Adrenal gland (tissue), 19 donors: ENCODE data around the gene GABARAPL1. TPM values are rescaled to one million over a fixed set of nuclear protein-coding genes. Genes with fewer than 3 reads are reported as not detected.

Experiments used
- DNase-seq, 7 donors: peaks; one replicate each; pipeline ENCODE4 v3.0.0-alpha.2; 2019 to 2020
- H3K27ac ChIP-seq, 5 donors: fragments of 200-600 bp; sonication (generic) in 4 of 5; 1 replicate in 3 of 5; 2 replicates in 2 of 5; pipeline versions ENCODE4 v1.5.1 to v1.8.0; 2016 to 2020; ENCODE audit warnings: mild to moderate bottlenecking in 1 of 5
- H3K27me3 ChIP-seq: fragments of 200-600 bp; 2 replicates; pipeline ENCODE4 v1.8.0; 2021
- H3K36me3 ChIP-seq, 2 donors: fragments of 200-600 bp; replicated peaks in 1 of 2; 1 replicate in 1 of 2; 2 replicates in 1 of 2; pipeline versions ENCODE4 v1.5.1 to v1.8.0; 2018 to 2022
- H3K4me1 ChIP-seq, 2 donors: fragments of 200-600 bp; replicated peaks in 1 of 2; 1 replicate in 1 of 2; 2 replicates in 1 of 2; pipeline versions ENCODE4 v1.5.1 to v1.8.0; 2018 to 2021
- H3K4me3 ChIP-seq, 4 donors: fragments of 200-600 bp; sonication (generic) in 3 of 4; one replicate each; pipeline ENCODE4 v1.5.1; 2016 to 2018
- H3K9me3 ChIP-seq, 3 donors: fragments of 200-600 bp; sonication (generic) in 1 of 3; replicated peaks in 1 of 3; 1 replicate in 2 of 3; 2 replicates in 1 of 3; pipeline versions ENCODE4 v1.5.1 to v1.8.0; 2016 to 2021
- CTCF ChIP-seq, 6 experiments: fragments of 450-650 bp in 4 of 6; fragments of 200-600 bp in 2 of 6; sonication (generic) in 1 of 6; IDR thresholded peaks; 1 replicate in 5 of 6; 2 replicates in 1 of 6; pipeline versions ENCODE4 v1.5.1 to v1.8.0; 2016 to 2021; ENCODE audit warnings: antibody characterized with exemption in 6 of 6, mild to moderate bottlenecking in 2 of 6, moderate library complexity in 1 of 6
- POLR2A ChIP-seq, 2 donors: fragments of 450-650 bp; IDR thresholded peaks; one replicate each; pipeline ENCODE4 v1.6.1; 2017; ENCODE audit warnings: antibody characterized with exemption in 2 of 2, mild to moderate bottlenecking in 2 of 2, moderate library complexity in 1 of 2
- WGBS, 4 donors: extraction: QIAGEN DNeasy Blood & Tissue Kit in 2 of 4; methylation state at CpG; one replicate each; pipeline versions ENCODE4 v1.1.5 to v1.1.7; 2013 to 2017; 5-methylcytosine and 5-hydroxymethylcytosine counted together
- intact Hi-C, 2 donors: fragments of 100-400 bp; cut with DNase I; formaldehyde crosslinking; loops; one replicate each; pipeline versions ENCODE4 v1.14.1 to v1.15.0; 2022 to 2023
- long read RNA-seq, 10 donors: library from polyadenylated mRNA in 3 of 10; unstranded in 2 of 10; stranded (forward) in 1 of 10; transcript quantifications; one replicate each; pipeline ENCODE4 v2.0.0 and lab custom pipeline, GENCODE V29; 2021 to 2026
- polyA plus RNA-seq, 3 donors: library from polyadenylated mRNA; stranded (reverse); fragments of 200-250 nt in 2 of 3; fragments of 350-450 nt in 1 of 3; fragmentation: Illumina TruSeq in 1 of 3; extraction: RNeasy Lipid Tissue Mini Kit (QIAGEN cat#74804) in 1 of 3; gene quantifications; one replicate each; pipeline ENCODE4 v1.2.3, GENCODE V29; 2013 to 2014
- total RNA-seq, 9 donors: library from RNA; depleted of rRNA in 4 of 9; stranded (reverse); fragments of >200 nt in 4 of 9; fragments of 120-200 nt in 1 of 9; fragmentation: NEBNext Ultra II Directional in 1 of 9; extraction: Animal tissue kit (Norgen Biotek cat#: 25700) in 1 of 9; gene quantifications; one replicate each; pipeline versions ENCODE4 v1.1.0 to v1.2.4, GENCODE V29; 2013 to 2023
- donor health status: healthy with polysubstance abuse.
- donor health status: Bipolar disorder and iron deficiency.
- donor health status: DM: yes; HTN: yes; CAD: no.
- donor health status: DM: no; HTN: no; CAD: no.
- donor health status: DM: no; HTN: no; CAD: no.
- donor health status: DM: yes; HTN: yes; CAD: no.

The GABARAPL1 gene
- total RNA-seq = 100 to 1,000 TPM in 4 of 9 donors, 10 to 100 TPM in 5; 71.6 to 260 (median 98.4) TPM
- polyA plus RNA-seq = 100 to 1,000 TPM in 1 of 3 donors, 10 to 100 TPM in 2; 58.2 to 224 (median 58.9) TPM
- long read RNA-seq, donor 1, transcript GABARAPL1-201 (4 exons, 1,957 nt) = major isoform, 113 of 122 reads
- long read RNA-seq, donor 1, partial matches to known transcripts = 0 of 122 reads
- long read RNA-seq, donor 1, other reads (novel, unspliced or antisense) = 0 of 122 reads
- long read RNA-seq, donor 2, transcript GABARAPL1-201 (4 exons, 1,957 nt) = major isoform, 79 of 87 reads
- long read RNA-seq, donor 2, transcript GABARAPL1-202 (3 exons, 855 nt) = minor isoform, 8 of 87 reads
- long read RNA-seq, donor 2, partial matches to known transcripts = 0 of 87 reads
- long read RNA-seq, donor 2, other reads (novel, unspliced or antisense) = 0 of 87 reads
- long read RNA-seq, donor 3, transcript GABARAPL1-201 (4 exons, 1,957 nt) = major isoform, 70 of 85 reads
- long read RNA-seq, donor 3, transcript GABARAPL1-218 (4 exons, 2,294 nt) = minor isoform, 5 of 85 reads
- long read RNA-seq, donor 3, partial matches to known transcripts = 6 of 85 reads
- long read RNA-seq, donor 3, other reads (novel, unspliced or antisense) = 0 of 85 reads
- long read RNA-seq, donor 4, transcript GABARAPL1-201 (4 exons, 1,957 nt) = major isoform, 18 of 23 reads
- long read RNA-seq, donor 4, partial matches to known transcripts = 0 of 23 reads
- long read RNA-seq, donor 4, other reads (novel, unspliced or antisense) = 4 of 23 reads
- long read RNA-seq, donor 5, transcript GABARAPL1-201 (4 exons, 1,957 nt) = major isoform, 99 of 115 reads
- long read RNA-seq, donor 5, partial matches to known transcripts = 0 of 115 reads
- long read RNA-seq, donor 5, other reads (novel, unspliced or antisense) = 13 of 115 reads
- long read RNA-seq, donor 6, transcript GABARAPL1-201 (4 exons, 1,957 nt) = major isoform, 9 of 15 reads
- long read RNA-seq, donor 6, partial matches to known transcripts = 0 of 15 reads
- long read RNA-seq, donor 6, other reads (novel, unspliced or antisense) = 5 of 15 reads
- long read RNA-seq, donor 7, transcript GABARAPL1-201 (4 exons, 1,957 nt) = major isoform, 41 of 115 reads
- long read RNA-seq, donor 7, partial matches to known transcripts = 72 of 115 reads
- long read RNA-seq, donor 7, other reads (novel, unspliced or antisense) = 0 of 115 reads
- long read RNA-seq, donor 8, transcript GABARAPL1-201 (4 exons, 1,957 nt) = major isoform, 139 of 277 reads
- long read RNA-seq, donor 8, partial matches to known transcripts = 130 of 277 reads
- long read RNA-seq, donor 8, other reads (novel, unspliced or antisense) = 0 of 277 reads
- long read RNA-seq, donor 9, transcript GABARAPL1-201 (4 exons, 1,957 nt) = major isoform, 42 of 45 reads
- long read RNA-seq, donor 9, partial matches to known transcripts = 0 of 45 reads
- long read RNA-seq, donor 9, other reads (novel, unspliced or antisense) = 0 of 45 reads
- long read RNA-seq, donor 10, transcript GABARAPL1-201 (4 exons, 1,957 nt) = major isoform, 26 of 27 reads
- long read RNA-seq, donor 10, partial matches to known transcripts = 0 of 27 reads
- long read RNA-seq, donor 10, other reads (novel, unspliced or antisense) = 0 of 27 reads

DNA sequence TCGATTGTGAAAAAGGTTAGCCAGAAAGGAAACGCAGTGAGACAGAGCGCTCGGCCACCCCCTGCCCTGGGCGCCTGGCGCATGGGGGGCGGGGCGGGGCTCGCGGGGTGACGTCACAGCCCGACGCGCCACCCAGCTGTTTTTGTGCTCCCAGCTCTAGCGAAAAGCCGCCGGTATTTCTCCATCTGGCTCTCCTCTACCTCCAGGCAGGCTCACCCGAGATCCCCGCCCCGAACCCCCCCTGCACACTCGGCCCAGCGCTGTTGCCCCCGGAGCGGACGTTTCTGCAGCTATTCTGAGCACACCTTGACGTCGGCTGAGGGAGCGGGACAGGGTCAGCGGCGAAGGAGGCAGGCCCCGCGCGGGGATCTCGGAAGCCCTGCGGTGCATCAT lies at the start of gene GABARAPL1:
GABARAPL1 (plus strand) TSS at position 139 of the 393 bp plus-strand sequence; CDS start at position 392, 253 bp downstream.
- intact Hi-C loops = no loop called here
- 0 to 1% (median 1%) methylated on average over 22 to 35 of the region's 35 CpGs for WGBS, 4 donors
- no peaks in the 10 kb centered on the region for H3K9me3 ChIP-seq

GRCh38 chr12:10163084-10163483 lies 49.6 kb upstream of the GABARAPL1 start:
- 69 to 86% (median 74%) methylated on average over 3 of the region's 3 CpGs for WGBS, 4 donors
- DNase-seq = no peak
- no peaks in the 10 kb centered on the region for H3K36me3 ChIP-seq

More for the DNA sequence above, at the start of gene GABARAPL1:
- Histone ChIP-seq H3K4me1 (peaks cover 16 to 23% of the 10 kb centered on the region in 2 donors), H3K27ac (peak within 1 kb of the TSS; percentile 98 to 100 (median 99)), H3K4me3 (peak within 1 kb of the TSS; percentile 82 to 97 (median 89)), H3K36me3 (no peaks in the 10 kb centered on the region), H3K27me3 (no peaks in the 10 kb centered on the region)
- peak; percentile 81 to 92 (median 88) for DNase-seq
- TF ChIP-seq POLR2A (IDR thresholded peaks at IDR 0.05) = peak; percentile 28 to 46
- no peak for TF ChIP-seq CTCF (IDR thresholded peaks at IDR 0.05)

GRCh38 chr12:10165421-10165820 lies 47.3 kb upstream of the GABARAPL1 start:
- Histone ChIP-seq H3K27ac (no peak overlapping the region), H3K36me3 (no peaks in the 10 kb centered on the region), H3K4me3 (no peak overlapping the region), H3K9me3 (no peaks in the 10 kb centered on the region), H3K4me1 (no peaks in the 10 kb centered on the region), H3K27me3 (no peaks in the 10 kb centered on the region)
- WGBS, 4 donors = 0 to 62% (median 0%) methylated on average over 1 of the region's 1 CpG
- DNase-seq = no peak
- intact Hi-C loops = no loop called here
- no peak for TF ChIP-seq CTCF (IDR thresholded peaks at IDR 0.05)
- no peak for TF ChIP-seq POLR2A (IDR thresholded peaks at IDR 0.05)

More at GRCh38 chr12:10163084-10163483, 49.6 kb upstream of the GABARAPL1 start:
- H3K27me3 ChIP-seq = no peaks in the 10 kb centered on the region
- H3K27ac ChIP-seq = no peak overlapping the region
- no peak for TF ChIP-seq POLR2A (IDR thresholded peaks at IDR 0.05)
- no peak for TF ChIP-seq CTCF (IDR thresholded peaks at IDR 0.05)
- H3K4me3 ChIP-seq = no peak overlapping the region
- H3K9me3 ChIP-seq = no peaks in the 10 kb centered on the region
- no peaks in the 10 kb centered on the region for H3K4me1 ChIP-seq
- intact Hi-C loops = no loop called here
